PFSK-1 (cell line): Measurements from ENCODE around the gene STAT6.

Experiments used
- POLR2AphosphoS5 ChIP-seq: IDR thresholded peaks from 2 replicates; pipeline ENCODE4 v1.6.1; 2012; ENCODE audit warnings: low read depth, mild to moderate bottlenecking, control low read depth, low read length, moderate library complexity
- SIN3A ChIP-seq: IDR thresholded peaks from 2 replicates; pipeline ENCODE4 v1.6.1; 2012; ENCODE audit warnings: mild to moderate bottlenecking, low read length, moderate library complexity, borderline replicate concordance; ENCODE audit not compliant: insufficient read depth
- TAF1 ChIP-seq: IDR thresholded peaks from 2 replicates; pipeline ENCODE4 v1.6.1; 2012; ENCODE audit warnings: low read length, control low read depth, borderline replicate concordance; ENCODE audit not compliant: insufficient read depth

DNA sequence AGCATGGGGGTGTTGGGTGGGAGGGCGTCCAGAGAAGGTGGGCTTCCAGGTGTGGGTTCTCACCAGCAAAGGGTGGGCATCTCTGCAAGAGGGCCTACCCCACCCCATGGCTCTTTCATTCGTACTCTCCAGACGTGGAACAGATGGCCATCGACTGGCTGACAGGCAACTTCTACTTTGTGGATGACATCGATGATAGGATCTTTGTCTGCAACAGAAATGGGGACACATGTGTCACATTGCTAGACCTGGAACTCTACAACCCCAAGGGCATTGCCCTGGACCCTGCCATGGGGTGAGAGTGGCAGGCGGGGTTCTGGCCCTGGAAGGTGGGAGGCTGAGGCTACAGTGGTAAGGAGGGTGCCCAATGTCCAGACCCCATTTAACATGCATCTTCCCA lies 42.9 kb upstream of the STAT6 start:
- no peak for TF ChIP-seq TAF1
- TF ChIP-seq POLR2AphosphoS5, result no peak
- TF ChIP-seq SIN3A, result no peak
